GM19467 (cell line): Measurements from ENCODE around the gene SPNS2.

ENCODE experiments used
- ATAC-seq: cut with Tn5 transposase; IDR thresholded peaks from one replicate; pipeline ENCODE4 v1.9.1; 2021; ENCODE audit warnings: mild to moderate bottlenecking, moderate library complexity; ENCODE audit not compliant: unreplicated experiment

The SPNS2 gene

DNA sequence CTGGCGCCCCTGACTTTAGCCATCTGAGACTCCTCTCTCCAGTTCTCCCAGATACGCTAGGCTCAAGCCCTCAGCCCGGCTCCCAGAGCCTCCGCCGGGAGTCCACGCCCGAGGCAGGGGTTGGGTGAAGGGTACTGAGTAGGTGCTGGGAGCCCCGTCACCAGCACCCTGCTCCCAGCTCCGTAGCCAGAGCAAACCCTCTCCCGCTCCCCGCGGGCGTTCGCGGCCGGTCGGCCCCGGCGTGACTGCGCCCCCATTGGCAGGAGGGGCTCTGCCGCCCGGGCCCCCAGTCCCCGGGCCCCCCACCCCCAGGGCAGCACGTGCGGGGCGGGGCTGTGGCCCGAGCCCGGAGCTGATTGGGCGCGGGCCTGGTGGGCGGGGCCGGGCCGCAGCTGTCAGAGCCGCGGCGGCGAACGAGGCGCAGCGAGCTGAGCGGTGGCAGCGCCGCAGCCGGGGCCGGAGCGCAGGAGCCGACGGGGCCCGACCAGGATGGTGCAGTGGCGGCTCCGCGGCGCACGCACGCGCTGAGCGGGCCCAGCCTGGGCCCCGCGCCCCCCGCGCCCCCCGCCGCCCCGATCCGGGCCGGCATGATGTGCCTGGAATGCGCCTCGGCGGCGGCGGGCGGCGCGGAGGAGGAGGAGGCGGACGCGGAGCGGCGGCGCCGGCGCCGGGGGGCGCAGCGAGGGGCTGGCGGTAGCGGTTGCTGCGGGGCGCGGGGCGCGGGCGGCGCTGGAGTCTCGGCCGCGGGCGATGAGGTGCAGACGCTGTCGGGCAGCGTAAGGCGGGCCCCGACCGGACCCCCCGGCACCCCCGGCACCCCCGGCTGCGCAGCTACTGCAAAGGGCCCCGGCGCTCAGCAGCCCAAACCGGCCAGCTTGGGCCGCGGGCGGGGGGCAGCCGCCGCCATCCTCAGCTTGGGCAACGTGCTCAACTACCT lies at the start of gene SPNS2:
Gene SPNS2, plus strand, starts transcription at position 421 of the 937 bp plus-strand sequence. Its CDS starts 167 bp downstream, at position 588.
- no peak for ATAC-seq

- no peak for ATAC-seq
These were observed 48.9 kb upstream of the SPNS2 start for GRCh38 chr17:4449736-4450135.

DNA sequence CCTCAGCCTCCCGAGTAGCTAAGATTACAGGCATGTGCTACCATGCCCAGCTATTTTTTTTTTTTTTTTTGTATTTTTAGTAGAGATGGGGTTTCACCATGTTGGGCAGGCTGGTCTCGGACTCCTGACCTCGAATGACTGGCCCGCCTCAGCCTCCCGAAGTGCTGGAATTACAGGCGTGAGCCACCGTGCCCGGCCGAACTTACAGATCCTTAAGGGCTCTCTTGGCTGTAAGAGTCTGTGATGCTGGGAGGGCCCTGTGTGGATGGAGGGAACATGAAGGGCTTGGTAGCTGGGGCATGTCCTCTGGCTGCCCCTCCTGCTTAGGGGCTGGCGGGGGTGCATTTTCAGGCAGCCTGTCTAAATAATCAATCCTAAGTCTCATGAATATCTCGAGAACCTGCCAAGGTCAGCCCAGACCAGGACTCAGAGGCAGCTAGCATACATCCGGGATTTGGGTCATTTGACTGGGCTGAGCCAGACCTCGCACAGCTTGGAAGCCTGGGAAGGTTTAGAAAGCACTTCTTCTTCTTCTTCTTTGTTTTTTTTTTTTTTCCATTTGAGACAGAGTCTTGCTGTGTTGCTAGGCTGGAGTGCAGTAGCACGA lies 47.9 kb upstream of the SPNS2 start:
- ATAC-seq: no peak

DNA sequence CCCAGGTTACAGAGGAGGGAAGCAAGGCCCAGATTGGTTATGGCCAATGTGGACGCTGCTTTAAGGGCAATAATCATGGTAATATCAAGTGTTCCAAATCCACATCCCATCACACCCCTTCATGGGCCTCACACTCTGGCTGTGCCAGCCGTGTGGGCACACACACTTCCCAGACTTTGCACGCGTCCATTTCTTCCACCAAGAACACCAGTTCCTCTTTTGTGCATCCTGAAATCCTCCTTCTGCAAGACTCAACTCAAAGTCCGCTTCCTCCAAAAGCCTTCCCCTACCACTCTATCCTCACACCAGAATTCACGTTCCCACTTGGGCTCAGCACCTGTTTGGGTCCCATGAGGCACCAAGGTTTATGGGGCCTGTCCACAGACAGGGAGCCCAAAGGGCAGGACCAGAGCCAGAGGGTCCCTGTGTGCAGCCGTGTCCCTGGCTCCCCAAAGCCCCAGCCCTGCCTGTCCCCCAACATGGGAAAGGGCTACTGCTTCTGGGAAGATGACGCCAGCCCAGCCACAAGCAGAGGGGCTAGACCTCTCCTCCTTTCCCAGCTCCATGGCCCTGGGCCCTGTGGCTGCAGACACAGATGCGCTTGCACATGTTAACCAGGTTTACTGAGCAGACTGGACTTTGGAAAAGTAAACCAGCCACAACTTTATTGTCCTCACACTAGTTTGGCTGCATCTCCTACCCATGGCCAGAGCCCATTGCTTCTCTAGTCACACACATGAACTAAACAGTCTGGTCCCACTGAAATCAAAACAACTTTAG lies 44.7 kb upstream of the SPNS2 start:
- ATAC-seq: no peak

DNA sequence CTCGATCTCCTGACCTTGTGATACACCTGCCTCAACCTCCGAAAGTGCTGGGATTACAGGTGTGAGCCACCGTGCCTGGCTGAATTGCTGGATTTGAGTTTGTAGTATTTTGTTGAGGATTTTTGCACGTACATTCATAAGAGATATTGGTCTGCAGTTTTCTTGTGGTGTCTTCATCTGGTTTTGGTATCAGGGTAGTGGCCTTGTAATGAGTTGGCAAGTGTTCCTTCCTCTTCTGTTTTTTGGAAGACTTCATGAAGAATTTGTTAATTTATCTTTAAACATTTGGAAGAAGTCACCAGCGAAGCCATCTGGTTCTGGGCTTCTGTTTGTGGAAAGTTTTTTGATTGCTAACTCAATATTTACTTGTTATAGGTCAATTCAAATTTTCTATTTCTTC lies 38.0 kb upstream of the SPNS2 start:
- ATAC-seq: no peak

GRCh38 chr17:4463818-4464476 lies 34.7 kb upstream of the SPNS2 start:
- ATAC-seq: no peak

GRCh38 chr17:4465786-4466185 lies 32.9 kb upstream of the SPNS2 start:
- no peak for ATAC-seq

GRCh38 chr17:4467287-4467686 lies 31.4 kb upstream of the SPNS2 start:
- ATAC-seq: no peak

- no peak for ATAC-seq
These were observed 29.1 kb upstream of the SPNS2 start for GRCh38 chr17:4469552-4469951.

GRCh38 chr17:4472286-4472685 lies 26.4 kb upstream of the SPNS2 start:
- no peak for ATAC-seq

DNA sequence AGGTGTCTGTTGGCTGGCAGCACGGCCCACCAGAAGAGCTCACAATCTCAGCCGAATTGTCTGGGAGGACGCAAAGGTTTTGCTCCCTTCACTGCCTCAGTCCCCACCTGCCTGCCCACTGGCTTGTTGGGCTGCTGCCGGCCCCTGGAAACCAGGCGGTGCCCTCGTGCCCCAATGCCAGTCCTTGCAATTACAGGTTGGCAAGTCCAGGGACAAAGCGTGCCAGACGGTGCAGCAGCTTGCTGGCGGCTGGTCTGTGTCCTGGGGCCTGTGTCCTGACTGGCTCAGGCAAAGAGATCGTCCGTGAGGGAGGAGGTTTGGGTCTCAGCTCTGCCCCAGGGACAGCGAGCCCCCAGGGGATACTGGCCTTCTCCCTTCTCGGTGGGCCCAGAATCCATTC lies 24.6 kb upstream of the SPNS2 start:
- ATAC-seq: no peak

DNA sequence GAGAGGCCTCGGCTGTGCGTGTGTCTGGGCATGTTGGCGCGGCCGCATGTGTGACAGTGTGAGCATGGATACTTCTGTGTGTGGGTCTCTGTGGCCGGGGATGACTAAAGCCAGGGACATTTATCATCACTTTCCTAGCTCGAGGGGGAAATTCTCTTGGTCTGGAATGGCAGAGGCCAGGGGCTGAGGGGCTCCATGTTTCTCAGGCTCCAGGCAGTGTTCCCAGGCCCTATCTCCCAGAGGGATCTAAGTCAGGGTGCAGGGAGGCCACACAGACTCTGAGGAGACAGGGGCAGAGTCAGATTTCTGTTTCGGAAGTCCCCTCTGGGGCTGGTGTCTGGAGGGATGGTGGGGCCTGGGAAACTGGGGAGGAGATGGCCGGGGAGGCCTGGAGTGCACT lies 23.7 kb upstream of the SPNS2 start:
- no peak for ATAC-seq

DNA sequence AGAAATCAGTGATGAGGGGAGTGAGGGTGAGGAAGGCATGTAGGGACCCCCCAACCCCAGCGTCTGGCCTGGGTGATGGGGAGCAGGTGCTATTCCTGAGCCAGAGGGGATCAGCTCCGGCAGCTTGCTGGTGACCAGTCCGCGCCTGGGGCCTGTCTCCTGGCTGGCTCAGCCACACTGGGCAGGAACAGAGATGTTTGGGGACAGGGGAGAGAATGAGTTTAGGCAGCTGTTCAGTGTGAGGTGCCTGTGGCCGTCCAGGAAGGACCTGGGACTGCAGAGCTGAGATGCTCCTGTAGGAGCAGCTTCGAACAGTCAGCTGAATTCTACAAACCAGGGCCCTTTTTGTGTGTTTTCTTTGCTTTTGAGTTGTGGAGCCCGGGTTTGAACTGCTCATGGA lies 23.2 kb upstream of the SPNS2 start:
- ATAC-seq: no peak

- no peak for ATAC-seq
These were observed 22.7 kb upstream of the SPNS2 start for GRCh38 chr17:4476017-4476416.

GRCh38 chr17:4476511-4477070 lies 22.1 kb upstream of the SPNS2 start:
- no peak for ATAC-seq

DNA sequence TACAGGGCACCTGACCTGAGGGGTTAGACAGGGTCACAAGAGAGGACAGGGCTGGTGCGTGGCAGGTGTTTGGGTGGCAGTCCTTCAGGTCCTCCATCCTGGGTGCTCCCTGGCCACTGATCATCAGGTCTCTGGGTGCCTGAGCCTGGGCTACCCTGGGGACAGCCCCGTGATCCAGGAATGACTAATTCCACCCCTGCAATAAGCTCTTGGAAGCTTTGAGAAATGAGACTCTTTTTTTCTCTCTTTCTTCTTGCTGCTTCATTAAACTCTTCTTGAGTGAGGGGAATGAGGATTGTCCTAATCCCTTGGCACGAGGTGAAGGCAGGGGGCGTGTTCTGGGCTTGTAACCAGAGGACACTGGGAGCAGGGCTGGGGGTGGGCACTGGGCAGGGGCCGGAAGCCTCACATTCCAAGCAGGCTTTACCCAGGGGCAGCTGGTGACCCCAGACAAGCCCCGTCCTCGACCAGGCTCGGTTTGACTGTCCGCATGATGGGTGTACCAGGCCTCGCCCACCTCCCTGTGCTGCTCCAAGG lies 21.4 kb upstream of the SPNS2 start:
- ATAC-seq: no peak

DNA sequence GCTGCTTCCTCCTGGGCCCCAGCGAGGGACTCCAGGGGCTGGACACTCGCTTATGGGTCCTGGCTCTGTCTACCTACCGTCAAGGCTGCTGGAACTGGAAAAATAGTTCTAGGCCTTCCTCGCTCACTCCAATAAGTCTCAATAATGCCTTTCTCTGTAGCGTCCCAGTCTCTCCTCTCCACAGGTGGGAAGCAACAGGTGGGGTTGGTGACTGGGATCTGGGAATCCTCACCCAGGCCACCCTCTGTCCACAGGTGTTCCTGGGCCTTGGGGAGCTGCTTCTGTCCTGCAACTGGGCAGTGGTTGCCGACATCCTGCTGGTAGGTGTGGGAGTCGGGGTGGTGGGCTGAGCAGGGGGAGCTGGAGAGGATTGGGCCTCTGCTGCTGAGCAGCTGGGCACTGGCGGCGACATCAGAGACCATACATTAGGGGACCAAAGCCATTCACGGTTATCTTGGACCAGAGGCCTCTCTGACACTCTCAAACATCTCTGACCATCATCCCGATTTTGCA lies 20.3 kb upstream of the SPNS2 start:
- no peak for ATAC-seq

- ATAC-seq: no peak
These were observed 19.2 kb upstream of the SPNS2 start for GRCh38 chr17:4479340-4479981.

GRCh38 chr17:4479982-4480751 lies 18.5 kb upstream of the SPNS2 start:
- no peak for ATAC-seq
